ENCODE results near the gene SPANXN4. TPM values are rescaled to one million over a fixed set of nuclear protein-coding genes. Genes with fewer than 3 reads are reported as not detected.

The SPANXN4 gene
- total and polyA plus RNA-seq, 2 of the 4 experiments (the other 2 are of a cell fraction): not detected

DNA sequence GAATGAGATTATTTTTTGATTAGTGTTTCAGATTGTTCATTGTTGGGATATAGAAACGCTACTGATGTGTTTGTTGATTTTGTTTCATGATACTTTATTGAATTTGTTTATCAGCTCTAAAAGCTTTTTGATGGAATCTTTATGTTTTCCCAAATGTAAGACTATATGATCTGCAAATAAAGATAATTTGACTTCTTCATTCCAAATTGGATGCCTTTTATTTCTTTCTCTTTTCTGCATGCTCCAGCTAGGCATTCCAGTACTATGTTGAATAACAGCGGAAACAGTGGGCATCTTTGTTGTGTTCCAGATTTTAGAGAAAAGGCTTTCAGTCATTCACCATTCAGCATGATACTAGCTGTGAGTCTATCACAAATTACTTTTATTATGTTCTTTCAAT lies 21.8 kb downstream of the SPANXN4 start:
- Histone ChIP-seq H3K9me3 (ENCODE audit: control insufficient read depth, insufficient read depth, low read length) (no peaks in the 10 kb centered on the region), H3K4me3 (ENCODE audit: insufficient read depth, low read depth, low read length) (no peak overlapping the region), H3K4me1 (ENCODE audit: control insufficient read depth, insufficient read depth, low read length) (no peaks in the 10 kb centered on the region), H3K36me3 (ENCODE audit: control insufficient read depth, insufficient read depth, low read length) (no peaks in the 10 kb centered on the region), H3K27ac (ENCODE audit: insufficient read depth, low read length) (no peak overlapping the region), H2BK20ac (ENCODE audit: low read depth, low read length) (no peak overlapping the region), H2AK9ac (replicated peaks; ENCODE audit: low read depth, low read length, poor library complexity) (no peak overlapping the region), H3K9ac (ENCODE audit: low read depth, low read length) (no peak overlapping the region), H4K8ac (ENCODE audit: low read depth in 2 of 2, low read length in 2 of 2) (no peak overlapping the region), H3K56ac (ENCODE audit: extremely low read depth, insufficient read depth, low read length) (no peak overlapping the region), H2AK5ac (ENCODE audit: low read depth, low read length) (no peak overlapping the region), H3K4me2 (ENCODE audit: low read depth, low read length) (no peak overlapping the region), H4K5ac (ENCODE audit: low read depth, low read length) (no peak overlapping the region), H2BK5ac (ENCODE audit: low read depth, low read length, poor library complexity, severe bottlenecking) (no peak overlapping the region), H3K4ac (ENCODE audit: low read depth, low read length) (no peak overlapping the region), H2AFZ (replicated peaks; ENCODE audit: low read length, poor library complexity) (no peak overlapping the region), H3K14ac (replicated peaks; ENCODE audit: low read depth, low read length) (no peak overlapping the region), H3K27me3 (ENCODE audit: control insufficient read depth, insufficient read depth, low read length) (no peaks in the 10 kb centered on the region), H3K79me1 (ENCODE audit: low read depth in 1 of 2, low read length in 2 of 2) (no peaks in the 10 kb centered on the region), H3K23ac (ENCODE audit: low read depth, low read length) (no peak overlapping the region), H4K91ac (ENCODE audit: insufficient read depth, low read depth, low read length) (no peak overlapping the region), H2BK15ac (ENCODE audit: low read depth, low read length) (no peak overlapping the region), H3K18ac (ENCODE audit: low read depth, low read length) (no peak overlapping the region), H3K9me1 (ENCODE audit: insufficient read depth, low read length) (no peaks in the 10 kb centered on the region), H2BK120ac (ENCODE audit: low read depth, low read length) (no peak overlapping the region), H4K20me1 (ENCODE audit: insufficient read depth, low read length) (no peaks in the 10 kb centered on the region)
- ChIA-PET CTCF (no interaction called here), POLR2A (ENCODE audit: unreplicated experiment) (no interaction called here)
- TF ChIP-seq MXI1 (IDR thresholded peaks at IDR 0.05; ENCODE audit: borderline replicate concordance, low read depth, low read length) (no peak), RAD21 (IDR thresholded peaks at IDR 0.05; ENCODE audit: low read length) (no peak), RCOR1 (IDR thresholded peaks at IDR 0.05; ENCODE audit: insufficient replicate concordance, low read length) (no peak), NFE2L2 (IDR thresholded peaks at IDR 0.05; ENCODE audit: low read depth, low read length) (no peak), CEBPB (IDR thresholded peaks at IDR 0.05; ENCODE audit: low read depth, low read length) (no peak), MAZ (IDR thresholded peaks at IDR 0.05; ENCODE audit: borderline replicate concordance, low read depth, low read length) (no peak), FOS (IDR thresholded peaks at IDR 0.05; ENCODE audit: low read depth, low read length) (no peak), ELK1 (IDR thresholded peaks at IDR 0.05; ENCODE audit: borderline replicate concordance, low read depth, low read length) (no peak), BHLHE40 (IDR thresholded peaks at IDR 0.05; ENCODE audit: low read depth, low read length) (no peak), CHD1 (IDR thresholded peaks at IDR 0.05; ENCODE audit: low read depth, low read length) (no peak), CTCF (conservative IDR thresholded peaks at IDR 0.05; ENCODE audit: low read depth, low read length) (no peak), SMC3 (IDR thresholded peaks at IDR 0.05; ENCODE audit: low read depth, low read length) (no peak), POLR2A (IDR thresholded peaks at IDR 0.05; ENCODE audit: low read depth, low read length) (no peak), RFX5 (IDR thresholded peaks at IDR 0.05; ENCODE audit: low read depth, low read length) (no peak), MAFK (IDR thresholded peaks at IDR 0.05; ENCODE audit: low read depth, low read length) (no peak)
- TF ChIP-seq, protein P1, sequence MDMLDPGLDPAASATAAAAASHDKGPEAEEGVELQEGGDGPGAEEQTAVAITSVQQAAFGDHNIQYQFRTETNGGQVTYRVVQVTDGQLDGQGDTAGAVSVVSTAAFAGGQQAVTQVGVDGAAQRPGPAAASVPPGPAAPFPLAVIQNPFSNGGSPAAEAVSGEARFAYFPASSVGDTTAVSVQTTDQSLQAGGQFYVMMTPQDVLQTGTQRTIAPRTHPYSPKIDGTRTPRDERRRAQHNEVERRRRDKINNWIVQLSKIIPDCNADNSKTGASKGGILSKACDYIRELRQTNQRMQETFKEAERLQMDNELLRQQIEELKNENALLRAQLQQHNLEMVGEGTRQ (IDR thresholded peaks at IDR 0.05; ENCODE audit: low read depth, low read length): no peak
- no CpG with 5 or more reads among the region's 2 CpGs for WGBS, 2 experiments (ENCODE audit: extremely low coverage in 2 of 2, insufficient read length in 1 of 2)
- DNase-seq (no peak), ATAC-seq (ENCODE audit: low read depth) (no peak)
- intact Hi-C loops (cut with micrococcal nuclease): no loop called here
- in situ Hi-C loops (cut with MboI; ENCODE audit: low sequenced_read_pairs): no loop called here
- dilution Hi-C loops (cut with HindIII; ENCODE audit: low sequenced_read_pairs, unreplicated experiment): no loop called here
- BruUV-seq (replicated peaks): no TSS peak

Data from IMR-90 (cell line).